Measurements from ENCODE around the gene SV2B.

GRCh38 chr15:91234759-91235158, 134.7 kb downstream of the SV2B start:
- no peak for TF ChIP-seq POLR2AphosphoS5 (IDR thresholded peaks at IDR 0.05)
- no peak for TF ChIP-seq POLR2A (IDR thresholded peaks at IDR 0.05)
- no peak for TF ChIP-seq CTCF (IDR thresholded peaks at IDR 0.05)

Measured in upper lobe of left lung (tissue), 4 donors.